K562 (cell line): ENCODE measurements around the gene ELK4. TPM values are rescaled to one million over a fixed set of nuclear protein-coding genes. Genes with fewer than 3 reads are reported as not detected.
A peak's percentile ranks its signal among the peaks of the same experiment; 100 is the strongest.

ENCODE experiments used
- ATAC-seq: fragments of 200-7000 bp; cut with Tn5 transposase; 3 replicates; pipeline ENCODE4 v1.9.1; 2020; ENCODE audit warnings: moderate library complexity
- BruUV-seq: library from RNA; stranded (reverse); fragments of 400-500 nt; replicated peaks from 2 replicates; lab custom pipeline; 2021; lab: Mats Ljungman, UMichigan
- CTCF ChIA-PET: fragments of 300-600 bp; formaldehyde crosslinking; extraction: SDS; loops from one replicate; lab custom pipeline; 2021; ENCODE audit warnings: low intra/inter-chr PET ratio; lab: Yijun Ruan, JAX
- POLR2A ChIA-PET: fragments of 300-600, 350-650 bp; sonication (Branson Sonifier 250); formaldehyde crosslinking; extraction: SDS; loops from one replicate; lab custom pipeline; 2021; ENCODE audit warnings: antibody characterized with exemption, inconsistent platforms; lab: Yijun Ruan, JAX
- DNase-seq, 4 experiments: peaks; one replicate each; pipeline versions ENCODE4 v3.0.0 to v3.0.0-alpha.2; 2011 to 2018; ENCODE audit warnings: low spot score in 3 of 4, mixed read lengths in 3 of 4; ENCODE audit errors: extremely low read depth in 1 of 4
- FAIRE-seq: peaks from 2 replicates; lab custom pipeline; 2011; peaks lifted over from hg19 to GRCh38; lab: Jason Lieb, UNC
- H2AFZ ChIP-seq: 2 replicates; pipeline ENCODE4 v1.6.0; 2011; ENCODE audit warnings: low read depth, low read length, control low read depth, inconsistent platforms
- H3K27ac ChIP-seq: fragments of 200-600 bp; 3 replicates; pipeline ENCODE4 v1.8.0; 2011; ENCODE audit warnings: low read depth, mild to moderate bottlenecking, control low read depth, inconsistent platforms, low read length, moderate library complexity, mixed read lengths; ENCODE audit errors: extremely low read depth
- H3K27me3 ChIP-seq, 2 experiments: fragments of 300-600 bp in 1 of 2; 2 replicates in 1 of 2; 3 replicates in 1 of 2; pipeline versions ENCODE4 v1.6.0 to v1.8.0; 2011; ENCODE audit warnings: inconsistent platforms in 2 of 2, low read length in 2 of 2, mild to moderate bottlenecking in 1 of 2, mixed read lengths in 1 of 2, moderate library complexity in 1 of 2; ENCODE audit not compliant: control insufficient read depth in 2 of 2, insufficient read depth in 2 of 2
- H3K36me3 ChIP-seq: fragments of 300-600 bp; 3 replicates; pipeline ENCODE4 v1.8.0; 2011; ENCODE audit warnings: mild to moderate bottlenecking, low read length, inconsistent platforms; ENCODE audit not compliant: control insufficient read depth, insufficient read depth
- H3K4me1 ChIP-seq, 2 experiments: fragments of 200-600 bp in 1 of 2; replicated peaks in 1 of 2; 2 replicates in 1 of 2; 3 replicates in 1 of 2; pipeline versions ENCODE4 v1.5.1 to v1.8.0; 2011; ENCODE audit warnings: inconsistent platforms in 2 of 2, low read length in 2 of 2, mild to moderate bottlenecking in 1 of 2, mixed read lengths in 1 of 2, moderate library complexity in 1 of 2; ENCODE audit not compliant: control insufficient read depth in 2 of 2, insufficient read depth in 2 of 2
- H3K4me2 ChIP-seq: 2 replicates; pipeline ENCODE4 v1.6.1; 2011; ENCODE audit warnings: low read length, control low read depth, inconsistent platforms, mixed read lengths; ENCODE audit not compliant: insufficient read depth
- H3K4me3 ChIP-seq: fragments of 200-600 bp; sonication (generic), shearing (Covaris generic); 2 replicates; pipeline ENCODE4 v1.5.1; 2016; ENCODE audit warnings: control low read depth, inconsistent platforms
- H3K79me2 ChIP-seq: fragments of 200-600 bp; 3 replicates; pipeline ENCODE4 v1.8.0; 2011; ENCODE audit warnings: low read length, inconsistent platforms; ENCODE audit not compliant: control insufficient read depth, insufficient read depth
- H3K9ac ChIP-seq, 2 experiments: 2 replicates each; pipeline versions ENCODE4 v1.6.0 to v1.6.1; 2011; ENCODE audit warnings: low read depth in 2 of 2, low read length in 2 of 2, control low read depth in 1 of 2, inconsistent platforms in 1 of 2, mild to moderate bottlenecking in 1 of 2, mixed read lengths in 1 of 2; ENCODE audit not compliant: insufficient read depth in 1 of 2
- H3K9me1 ChIP-seq: one replicate; pipeline ENCODE4 v1.6.0; 2011; ENCODE audit warnings: inconsistent platforms, mild to moderate bottlenecking, low read length, moderate library complexity; ENCODE audit not compliant: control insufficient read depth, insufficient read depth
- H3K9me3 ChIP-seq: replicated peaks from 2 replicates; pipeline ENCODE4 v1.5.1; 2011; ENCODE audit warnings: low read depth, low read length, inconsistent platforms; ENCODE audit not compliant: control insufficient read depth, insufficient read depth
- H4K20me1 ChIP-seq: replicated peaks from 2 replicates; pipeline ENCODE4 v1.6.1; 2011; ENCODE audit warnings: low read length, inconsistent platforms, mixed read lengths; ENCODE audit not compliant: control insufficient read depth, insufficient read depth
- C11orf30 ChIP-seq: fragments of 450-650 bp; IDR thresholded peaks from 2 replicates; pipeline ENCODE4 v1.6.1; 2016; ENCODE audit warnings: low read depth, mild to moderate bottlenecking
- CBX2 ChIP-seq: fragments of 200-600 bp; sonication (generic); IDR thresholded peaks from one replicate; pipeline ENCODE4 v1.6.1; 2012; ENCODE audit warnings: mild to moderate bottlenecking, low read length, inconsistent platforms; ENCODE audit not compliant: insufficient read depth, poor library complexity, severe bottlenecking
- ESRRA ChIP-seq: fragments of 450-650 bp; IDR thresholded peaks from 2 replicates; pipeline ENCODE4 v1.6.1; 2014; ENCODE audit warnings: low read depth, mild to moderate bottlenecking, moderate library complexity, borderline replicate concordance
- HLTF ChIP-seq: fragments of 450-650 bp; IDR thresholded peaks from 2 replicates; pipeline ENCODE4 v1.6.1; 2016
- MAFG ChIP-seq: fragments of 450-650 bp; conservative IDR thresholded peaks from 2 replicates; pipeline ENCODE4 v1.6.1; 2016; ENCODE audit warnings: missing genetic modification characterization, missing compliant biosample characterization
- NFE2 ChIP-seq: IDR thresholded peaks from 2 replicates; pipeline ENCODE4 v1.6.1; 2014; ENCODE audit warnings: antibody characterized with exemption, low read depth
- NR2C1 ChIP-seq, 2 experiments: fragments of 450-650 bp; IDR thresholded peaks; 2 replicates each; pipeline ENCODE4 v1.6.1; 2017; ENCODE audit warnings: mild to moderate bottlenecking in 2 of 2, antibody characterized with exemption in 1 of 2, inconsistent platforms in 1 of 2, missing compliant biosample characterization in 1 of 2, missing genetic modification characterization in 1 of 2
- NR2C2 ChIP-seq, 2 experiments: fragments of 200-800 bp in 1 of 2; sonication (Bioruptor generic) in 1 of 2; sonication (generic) in 1 of 2; formaldehyde crosslinking in 1 of 2; IDR thresholded peaks; 2 replicates each; pipeline versions ENCODE4 v1.6.1 to v1.8.0; 2016 to 2022; ENCODE audit warnings: mild to moderate bottlenecking in 1 of 2, missing compliant biosample characterization in 1 of 2, missing genetic modification characterization in 1 of 2, missing genetic modification reagents in 1 of 2
- STAT5B ChIP-seq: fragments of 250-450 bp; sonication (Bioruptor Pico); IDR thresholded peaks from 2 replicates; pipeline ENCODE4 v1.8.0; 2021; ENCODE audit warnings: mild to moderate bottlenecking, inconsistent platforms
- TRIM28 ChIP-seq: fragments of 450-650 bp; IDR thresholded peaks from 2 replicates; pipeline ENCODE4 v1.6.1; 2017
- ZBTB17 ChIP-seq: fragments of 450-650 bp; formaldehyde crosslinking; IDR thresholded peaks from 2 replicates; pipeline ENCODE4 v1.4.0; 2020; ENCODE audit warnings: mild to moderate bottlenecking
- ZNF583 ChIP-seq: fragments of 250-450 bp; sonication (Bioruptor Pico); IDR thresholded peaks from 2 replicates; pipeline ENCODE4 v1.4.0; 2020
- WGBS: fragments of 100-300 bp; shearing (Covaris generic); methylation state at CpG from one replicate; pipeline ENCODE4 v1.1.6; 2016; ENCODE audit warnings: low coverage, mixed read lengths; ENCODE audit not compliant: insufficient coverage; ENCODE audit errors: missing lambda C conversion rate; 5-methylcytosine and 5-hydroxymethylcytosine counted together
- in situ Hi-C: fragments of 300-500 bp; cut with MboI; formaldehyde crosslinking; loops from 4 replicates; pipeline ENCODE4 v1.15.0; 2018; ENCODE audit warnings: inconsistent platforms, mixed read lengths
- intact Hi-C: fragments of 100-400 bp; cut with micrococcal nuclease; formaldehyde crosslinking; loops from 2 replicates; pipeline ENCODE4 v1.14.2; 2022
- polyA plus RNA-seq, 8 experiments: library from polyadenylated mRNA; depleted of rRNA in 4 of 8; stranded (reverse) in 5 of 8; unstranded in 3 of 8; fragments of >200 nt; fragmentation: Nextera tagmentation in 2 of 8; fragmentation: Illumina TruSeq in 1 of 8; extraction: Ambion mirVana in 2 of 8; extraction: Trizol in 1 of 8; gene quantifications; 2 replicates each; pipeline versions ENCODE4 v1.2.1 to v1.2.3, GENCODE V29; 2011 to 2014; ENCODE audit warnings: inconsistent platforms in 1 of 8, missing spikeins in 1 of 8
- total RNA-seq, 7 experiments: library from RNA; depleted of rRNA in 6 of 7; stranded (reverse); fragments of >200 nt in 6 of 7; fragmentation: Illumina TruSeq in 2 of 7; extraction: Trizol in 2 of 7; gene quantifications; 2 replicates each; pipeline versions ENCODE4 v1.2.1 to v1.2.3, GENCODE V29; 2011 to 2021; ENCODE audit warnings: low replicate concordance in 1 of 7
- TF ChIP-seq, protein P1 (sequence below): fragments of 250-450 bp; sonication (Bioruptor Pico); IDR thresholded peaks from 2 replicates; pipeline ENCODE4 v1.5.0; 2020; ENCODE audit warnings: mild to moderate bottlenecking

Gene ELK4
- total and polyA plus RNA-seq, 9 of the 15 experiments (the other 6 are each of a cell fraction or from before 2014, with no cell fraction given), result 2.0 to 21.7 (median 9.2) TPM

DNA sequence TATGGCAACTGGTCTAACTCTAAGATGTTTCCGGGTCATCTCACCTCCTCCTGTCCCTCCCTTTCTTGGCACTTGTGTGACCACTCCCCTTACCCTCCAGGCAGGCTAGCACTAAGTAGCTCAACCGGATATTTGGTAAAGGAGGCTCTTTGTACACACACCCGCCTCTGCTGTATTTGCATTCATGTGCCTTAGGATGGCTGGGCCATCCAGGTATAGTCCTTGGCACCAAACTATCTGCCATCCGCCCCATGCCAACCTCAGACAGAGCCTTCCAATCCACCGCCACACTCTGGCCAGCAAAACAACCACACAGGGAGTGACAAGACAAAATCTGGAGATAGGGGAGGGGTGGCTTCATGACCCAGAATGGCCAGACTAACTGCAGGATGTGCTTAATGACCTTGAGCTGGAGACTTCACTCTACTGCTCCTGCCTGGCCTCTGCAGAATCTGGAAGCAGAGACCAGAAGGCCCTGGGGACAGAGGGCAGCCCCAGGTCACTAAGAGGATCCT is 67.8 kb downstream of the ELK4 start:
- Histone ChIP-seq H3K4me3 (no peak overlapping the region), H3K9me1 (no peaks in the 10 kb centered on the region), H3K27me3 (peaks cover 13 to 24% of the 10 kb centered on the region in 2 experiments; a peak in 4 of 5 replicates), H3K36me3 (no peaks in the 10 kb centered on the region), H3K27ac (no peak overlapping the region), H3K9ac (no peak overlapping the region), H3K79me2 (no peaks in the 10 kb centered on the region), H4K20me1 (no peaks in the 10 kb centered on the region), H3K4me1 (peaks cover 0 to 2% of the 10 kb centered on the region in 2 experiments; a peak in 2 of 5 replicates), H2AFZ (no peak overlapping the region), H3K4me2 (no peak overlapping the region), H3K9me3 (no peaks in the 10 kb centered on the region)
- TF ChIP-seq NR2C1 (IDR thresholded peaks at IDR 0.05), result peak; percentile 30; the same call in 1 of the 2 replicates
- no peak for TF ChIP-seq NR2C1 (tag; IDR thresholded peaks at IDR 0.05)
- TF ChIP-seq HLTF, result no peak
- TF ChIP-seq ESRRA, result peak; percentile 84
- 0 out of 2 replicates have a peak, but pooled peaks have one; percentile 13 for TF ChIP-seq MAFG (tag)
- TF ChIP-seq NFE2, result peak; percentile 35; the same call in 1 of the 2 replicates
- no peak for TF ChIP-seq ZNF583 (CRISPR knock-in tag)
- TF ChIP-seq CBX2, result no peak
- TF ChIP-seq TRIM28, result no peak
- TF ChIP-seq STAT5B (CRISPR knock-in tag), result no peak
- no peak for TF ChIP-seq NR2C2 (CRISPR knock-in tag; IDR thresholded peaks at IDR 0.05)
- peak; percentile 63 for TF ChIP-seq NR2C2 (tag; IDR thresholded peaks at IDR 0.05)
- TF ChIP-seq, protein P1, sequence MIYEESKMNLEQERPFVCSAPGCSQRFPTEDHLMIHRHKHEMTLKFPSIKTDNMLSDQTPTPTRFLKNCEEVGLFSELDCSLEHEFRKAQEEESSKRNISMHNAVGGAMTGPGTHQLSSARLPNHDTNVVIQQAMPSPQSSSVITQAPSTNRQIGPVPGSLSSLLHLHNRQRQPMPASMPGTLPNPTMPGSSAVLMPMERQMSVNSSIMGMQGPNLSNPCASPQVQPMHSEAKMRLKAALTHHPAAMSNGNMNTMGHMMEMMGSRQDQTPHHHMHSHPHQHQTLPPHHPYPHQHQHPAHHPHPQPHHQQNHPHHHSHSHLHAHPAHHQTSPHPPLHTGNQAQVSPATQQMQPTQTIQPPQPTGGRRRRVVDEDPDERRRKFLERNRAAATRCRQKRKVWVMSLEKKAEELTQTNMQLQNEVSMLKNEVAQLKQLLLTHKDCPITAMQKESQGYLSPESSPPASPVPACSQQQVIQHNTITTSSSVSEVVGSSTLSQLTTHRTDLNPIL (CRISPR knock-in tag), result no peak
- 0 out of 2 replicates have a peak, but pooled peaks have one; percentile 37 for TF ChIP-seq ZBTB17 (CRISPR knock-in tag)
- TF ChIP-seq C11orf30, result peak; percentile 7; the same call in 1 of the 2 replicates
- FAIRE-seq, result no peak
- BruUV-seq, result no TSS peak
- in situ Hi-C loops, result no loop called here
- POLR2A ChIA-PET, result interaction anchor here (0.7 to 1.0 kb wide), 2 partner anchors 92 to 101 kb away, joined by 3 read pairs; no protein-coding TSS in a partner anchor
- peak; percentile 35; the same call in 1 of the 3 replicates for ATAC-seq
- intact Hi-C loops, result no loop called here
- 0% methylated on average over 5 of the region's 5 CpGs for WGBS
- CTCF ChIA-PET, result no interaction called here
- DNase-seq, result no peak
